Natural killer cell treated with Interleukin-12 subunit alpha and Interleukin-12 subunit beta and Interleukin-15 and Interleukin-18, amount 100 ng/mL, for 72 hours (primary cell): ENCODE data around the gene TTC36. TPM values are rescaled to one million over a fixed set of nuclear protein-coding genes. Genes with fewer than 3 reads are reported as not detected.

ENCODE experiments used
- ATAC-seq, 2 donors: fragments of 150-1000 bp; cut with Tn5 transposase in 1 of 2; sonication (Bioruptor Pico), chemical (Tn5 transposase) in 1 of 2; 2 replicates each; pipeline ENCODE4 v1.10.0; 2021
- DNase-seq: peaks from one replicate; pipeline ENCODE4 v3.0.0; 2022; ENCODE audit warnings: low spot score
- H3K27ac Mint-ChIP-seq, 2 donors: 1 replicate in 1 of 2; 2 replicates in 1 of 2; pipeline ENCODE4 v1.8.0; 2022; ENCODE audit warnings: mixed read lengths in 2 of 2, mild to moderate bottlenecking in 1 of 2, moderate library complexity in 1 of 2
- H3K27me3 Mint-ChIP-seq, 2 donors: 1 replicate in 1 of 2; 2 replicates in 1 of 2; pipeline ENCODE4 v1.8.0; 2022; ENCODE audit warnings: mixed read lengths in 2 of 2
- H3K36me3 Mint-ChIP-seq: one replicate; pipeline ENCODE4 v1.8.0; 2022; ENCODE audit warnings: mixed read lengths
- H3K4me1 Mint-ChIP-seq, 2 donors: 1 replicate in 1 of 2; 2 replicates in 1 of 2; pipeline ENCODE4 v1.8.0; 2022; ENCODE audit warnings: low read depth in 2 of 2, mixed read lengths in 2 of 2, mild to moderate bottlenecking in 1 of 2
- H3K4me3 Mint-ChIP-seq: one replicate; pipeline ENCODE4 v1.8.0; 2022; ENCODE audit warnings: mixed read lengths
- H3K9me3 Mint-ChIP-seq: 2 replicates; pipeline ENCODE4 v1.8.0; 2022; ENCODE audit warnings: mixed read lengths
- total RNA-seq, 2 donors: library from RNA; stranded (reverse); gene quantifications; one replicate each; pipeline ENCODE4 v1.2.3, GENCODE V29; 2022

The TTC36 gene
- total RNA-seq, 2 donors from 2014 or later, result 2.5 to 3.4 TPM

- H3K36me3 Mint-ChIP-seq, result peaks cover 18% of the 10 kb centered on the region
- ATAC-seq, result no peak
- peaks cover 0 to 2% of the 10 kb centered on the region in 2 donors for H3K27me3 Mint-ChIP-seq
- H3K4me1 Mint-ChIP-seq, result peaks cover 10 to 13% of the 10 kb centered on the region in 2 donors
- no peak overlapping the region for H3K4me3 Mint-ChIP-seq
- H3K9me3 Mint-ChIP-seq, result no peaks in the 10 kb centered on the region
- H3K27ac Mint-ChIP-seq, result peak overlapping the region in 1 of 2 donors; percentile 43
- DNase-seq, result no peak
Measured at GRCh38 chr11:118524757-118525470, 2.4 kb upstream of the TTC36 start.

- ATAC-seq, result no peak
- H3K27ac Mint-ChIP-seq, result peak overlapping the region in 1 of 2 donors; percentile 32
- peaks cover 13 to 22% of the 10 kb centered on the region in 2 donors for H3K4me1 Mint-ChIP-seq
- no peak for DNase-seq
- no peak overlapping the region for H3K4me3 Mint-ChIP-seq
- peaks cover 7% of the 10 kb centered on the region for H3K36me3 Mint-ChIP-seq
- H3K27me3 Mint-ChIP-seq, result peaks cover 0 to 2% of the 10 kb centered on the region in 2 donors
- H3K9me3 Mint-ChIP-seq, result no peaks in the 10 kb centered on the region
Measured at GRCh38 chr11:118526688-118527087, 586 bp upstream of the TTC36 start.

- H3K36me3 Mint-ChIP-seq, result peaks cover 7% of the 10 kb centered on the region
- H3K27me3 Mint-ChIP-seq, result peaks cover 0 to 2% of the 10 kb centered on the region in 2 donors
- peaks cover 13 to 22% of the 10 kb centered on the region in 2 donors for H3K4me1 Mint-ChIP-seq
- ATAC-seq (no peak), DNase-seq (no peak)
- H3K4me3 Mint-ChIP-seq, result peak overlapping the region; percentile 79
- H3K9me3 Mint-ChIP-seq, result no peaks in the 10 kb centered on the region
- H3K27ac Mint-ChIP-seq, result no peak overlapping the region
Measured at GRCh38 chr11:118528511-118528910, 1.2 kb downstream of the TTC36 start.

GRCh38 chr11:118529584-118530175 lies 2.4 kb downstream of the TTC36 start:
- peaks cover 13 to 22% of the 10 kb centered on the region in 2 donors for H3K4me1 Mint-ChIP-seq
- no peak for DNase-seq

GRCh38 chr11:118530180-118530682 lies 3.0 kb downstream of the TTC36 start:
- H3K27me3 Mint-ChIP-seq, result peaks cover 0 to 2% of the 10 kb centered on the region in 2 donors
- H3K9me3 Mint-ChIP-seq, result no peaks in the 10 kb centered on the region
- H3K4me3 Mint-ChIP-seq, result peak overlapping the region; percentile 79
- peaks cover 13 to 22% of the 10 kb centered on the region in 2 donors for H3K4me1 Mint-ChIP-seq
- ATAC-seq (no peak), DNase-seq (no peak)
- no peaks in the 10 kb centered on the region for H3K36me3 Mint-ChIP-seq
- peak overlapping the region in 1 of 2 donors; percentile 88 for H3K27ac Mint-ChIP-seq

More at GRCh38 chr11:118529584-118530175, 2.4 kb downstream of the TTC36 start:
- no peaks in the 10 kb centered on the region for H3K36me3 Mint-ChIP-seq
- H3K9me3 Mint-ChIP-seq, result no peaks in the 10 kb centered on the region
- ATAC-seq, result no peak
- H3K4me3 Mint-ChIP-seq, result peak overlapping the region; percentile 79
- H3K27ac Mint-ChIP-seq, result peak overlapping the region in 1 of 2 donors; percentile 88
- peaks cover 0 to 2% of the 10 kb centered on the region in 2 donors for H3K27me3 Mint-ChIP-seq

GRCh38 chr11:118530683-118531596 lies 3.7 kb downstream of the TTC36 start, which contains the start of gene TMEM25:
TMEM25 (plus strand) TSS chr11:118531192; CDS start chr11:118531802, 610 bp downstream.
- Mint-ChIP-seq H3K9me3 (no peaks in the 10 kb centered on the region), H3K4me3 (peak within 1 kb of the TSS; percentile 79), H3K27ac (peak within 1 kb of the TSS in 1 of 2 donors; percentile 88), H3K4me1 (peaks cover 13 to 22% of the 10 kb centered on the region in 2 donors), H3K27me3 (peaks cover 0 to 2% of the 10 kb centered on the region in 2 donors), H3K36me3 (no peaks in the 10 kb centered on the region)
- peak; percentile 79 for DNase-seq
- ATAC-seq, result peak; percentile 82 to 87

- Mint-ChIP-seq H3K9me3 (no peaks in the 10 kb centered on the region), H3K4me1 (peaks cover 13 to 22% of the 10 kb centered on the region in 2 donors), H3K36me3 (no peaks in the 10 kb centered on the region), H3K27ac (peak overlapping the region in 1 of 2 donors; percentile 72), H3K4me3 (peak overlapping the region; percentile 79), H3K27me3 (peaks cover 0 to 2% of the 10 kb centered on the region in 2 donors)
- DNase-seq (no peak), ATAC-seq (no peak)
Measured at GRCh38 chr11:118531597-118532084, 4.4 kb downstream of the TTC36 start.

GRCh38 chr11:118532091-118532490 lies 4.8 kb downstream of the TTC36 start:
- peak overlapping the region; percentile 79 for H3K4me3 Mint-ChIP-seq
- no peaks in the 10 kb centered on the region for H3K9me3 Mint-ChIP-seq
- peaks cover 13 to 22% of the 10 kb centered on the region in 2 donors for H3K4me1 Mint-ChIP-seq
- peaks cover 0 to 2% of the 10 kb centered on the region in 2 donors for H3K27me3 Mint-ChIP-seq
- no peak for ATAC-seq
- H3K27ac Mint-ChIP-seq, result no peak overlapping the region
- DNase-seq, result no peak
- H3K36me3 Mint-ChIP-seq, result no peaks in the 10 kb centered on the region

- DNase-seq (no peak), ATAC-seq (no peak)
- peaks cover 13 to 20% of the 10 kb centered on the region in 2 donors for H3K4me1 Mint-ChIP-seq
- no peaks in the 10 kb centered on the region for H3K36me3 Mint-ChIP-seq
- H3K27ac Mint-ChIP-seq, result no peak overlapping the region
- no peaks in the 10 kb centered on the region for H3K9me3 Mint-ChIP-seq
- peaks cover 0 to 2% of the 10 kb centered on the region in 2 donors for H3K27me3 Mint-ChIP-seq
- H3K4me3 Mint-ChIP-seq, result no peak overlapping the region
Measured at GRCh38 chr11:118532852-118533768, 5.8 kb downstream of the TTC36 start.

- H3K27ac Mint-ChIP-seq, result no peak overlapping the region
- no peak overlapping the region for H3K4me3 Mint-ChIP-seq
- no peaks in the 10 kb centered on the region for H3K9me3 Mint-ChIP-seq
- ATAC-seq (no peak), DNase-seq (no peak)
- no peaks in the 10 kb centered on the region for H3K36me3 Mint-ChIP-seq
- peaks cover 0 to 2% of the 10 kb centered on the region in 2 donors for H3K27me3 Mint-ChIP-seq
- peaks cover 12 to 19% of the 10 kb centered on the region in 2 donors for H3K4me1 Mint-ChIP-seq
Measured at GRCh38 chr11:118533769-118534729, 6.8 kb downstream of the TTC36 start.

- H3K27me3 Mint-ChIP-seq, result no peaks in the 10 kb centered on the region
- no peak overlapping the region for H3K4me3 Mint-ChIP-seq
- no peaks in the 10 kb centered on the region for H3K9me3 Mint-ChIP-seq
- H3K4me1 Mint-ChIP-seq, result peaks cover under 1 to 9% of the 10 kb centered on the region in 2 donors
- no peak overlapping the region for H3K27ac Mint-ChIP-seq
- no peaks in the 10 kb centered on the region for H3K36me3 Mint-ChIP-seq
- ATAC-seq (no peak), DNase-seq (no peak)
Measured at GRCh38 chr11:118535261-118535660, 8.0 kb downstream of the TTC36 start.
